Posterior vena cava (tissue), 2 donors: ENCODE data around the gene TOP2B. TPM values are rescaled to one million over a fixed set of nuclear protein-coding genes. Genes with fewer than 3 reads are reported as not detected.

Source experiments
- DNase-seq: peaks from one replicate; pipeline ENCODE4 v3.0.0-alpha.2; 2020; ENCODE audit warnings: low spot score
- intact Hi-C, 2 donors: fragments of 100-400 bp; cut with DNase I; formaldehyde crosslinking; loops; one replicate each; pipeline versions ENCODE4 v1.14.1 to v1.14.2; 2022 to 2023
- total RNA-seq, 2 donors: library from RNA; stranded (reverse); fragmentation: NEBNext Ultra II Directional; extraction: Animal tissue kit (Norgen Biotek cat#: 25700); gene quantifications; one replicate each; pipeline ENCODE4 v1.2.1, GENCODE V29; 2021
- donor health status: DM: yes; HTN: yes; CAD: no.
- donor health status: DM: yes; HTN: yes; CAD: no.

TOP2B gene
- total RNA-seq, 2 donors from 2014 or later: 84.7 to 95.3 TPM

DNA sequence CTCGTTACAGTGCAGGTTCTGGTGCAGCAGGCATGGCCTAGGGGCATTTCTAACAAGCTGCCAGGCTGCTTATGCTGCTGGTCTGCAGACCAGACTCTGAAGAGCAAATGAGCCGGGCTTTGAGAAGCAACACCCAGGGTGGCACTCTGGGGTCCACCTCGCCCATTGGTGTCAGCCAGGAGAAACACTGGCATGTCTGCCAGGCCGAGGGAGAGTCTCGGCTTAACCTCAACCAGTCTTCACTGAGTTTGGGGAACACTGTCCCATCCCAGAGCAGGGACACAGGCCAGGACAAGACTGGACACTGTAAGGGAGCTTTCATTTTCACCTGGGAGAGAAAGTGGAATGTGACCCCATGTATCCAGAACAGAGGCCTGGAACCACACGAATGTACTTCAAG is 93.4 kb downstream of the TOP2B start:
- intact Hi-C loops: no loop called here
- DNase-seq: no peak

DNA sequence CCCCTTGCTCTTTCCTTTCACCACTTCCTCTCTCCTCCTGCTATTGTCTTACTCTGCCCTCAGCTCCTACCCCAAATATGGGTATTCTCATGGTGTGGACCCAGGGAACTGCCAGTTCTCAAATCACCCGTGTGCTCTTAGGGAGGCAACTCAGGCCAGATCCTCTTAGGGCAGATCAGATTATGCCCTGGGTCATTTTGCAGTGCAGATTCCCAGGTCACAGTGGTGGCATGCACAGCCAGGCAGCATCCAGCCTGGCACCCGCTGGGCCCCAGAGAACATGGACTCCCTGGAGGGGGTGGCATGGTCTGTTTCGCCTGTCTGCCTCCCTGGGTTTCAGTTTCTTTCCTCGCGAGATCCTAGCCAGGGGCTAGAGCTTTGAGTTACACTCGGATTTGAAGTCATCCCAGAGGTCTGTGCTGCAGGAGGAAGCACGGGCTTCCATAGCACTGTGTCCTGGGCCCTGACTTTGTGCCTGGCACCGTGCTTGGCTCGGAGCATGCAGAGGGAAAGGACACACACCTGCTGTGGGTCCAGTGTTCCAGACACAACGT is 96.1 kb downstream of the TOP2B start:
- intact Hi-C loops: loop anchor here in 1 of 2 donors (10.0 kb wide), 1 partner anchor 104 kb away; no protein-coding TSS in a partner anchor
- DNase-seq: no peak

DNA sequence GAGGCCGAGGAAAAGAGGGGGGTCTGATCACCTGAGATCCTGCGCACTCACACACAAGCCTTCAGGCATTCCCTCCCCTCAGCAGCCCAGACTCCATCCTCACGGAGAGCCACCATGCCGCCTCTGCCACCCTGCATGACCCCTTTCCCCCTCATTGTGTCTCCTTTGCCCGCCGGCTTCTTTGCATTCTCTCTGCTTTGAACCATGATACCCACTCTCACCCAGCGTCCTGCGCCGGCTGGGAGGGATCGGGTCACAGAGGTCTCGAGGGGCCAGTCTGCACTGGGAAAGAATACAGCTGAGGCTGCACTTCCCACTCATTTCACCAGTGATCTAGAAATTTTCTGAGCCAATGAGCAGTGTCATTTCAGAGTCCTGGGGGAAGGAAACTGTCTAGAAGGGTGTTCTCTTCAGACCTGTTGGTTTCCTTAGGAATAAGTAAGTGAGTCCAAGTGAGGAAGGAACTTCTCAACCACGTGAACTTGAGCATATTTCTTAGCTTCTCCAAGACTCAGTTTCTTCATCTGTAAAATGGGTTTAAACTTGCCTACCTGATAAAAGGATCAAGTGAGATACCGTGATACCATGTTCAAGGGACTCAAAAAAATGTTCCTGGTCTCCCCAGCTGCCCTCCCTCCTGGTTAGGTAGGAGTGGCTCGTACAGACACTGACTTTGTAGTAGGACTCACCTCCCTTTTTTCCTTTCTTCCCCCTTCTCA is 96.7 kb downstream of the TOP2B start:
- intact Hi-C loops: loop anchor here in 1 of 2 donors (10.0 kb wide), 1 partner anchor 103 kb away; no protein-coding TSS in a partner anchor
- no peak for DNase-seq

DNA sequence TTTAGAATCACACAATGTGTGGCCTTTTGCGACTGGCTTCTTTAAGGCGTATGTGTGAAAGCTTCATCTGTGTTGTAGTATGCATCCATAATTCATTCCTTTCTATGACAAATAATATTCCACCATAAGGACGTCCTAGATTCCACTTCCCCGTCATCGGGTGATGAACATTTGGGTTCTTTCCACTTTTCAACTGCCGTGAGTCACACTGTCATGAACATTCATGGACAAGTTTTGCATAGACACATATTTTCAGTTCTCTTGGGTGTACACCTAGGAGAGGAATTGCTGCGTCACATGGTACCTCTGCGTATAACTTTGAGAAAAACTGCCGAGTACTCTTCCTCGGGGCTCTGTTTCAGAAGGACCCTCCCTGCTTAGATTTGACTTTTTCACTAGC is 97.3 kb downstream of the TOP2B start:
- intact Hi-C loops: loop anchor here in 1 of 2 donors (10.0 kb wide), 1 partner anchor 103 kb away; no protein-coding TSS in a partner anchor
- DNase-seq: no peak

DNA sequence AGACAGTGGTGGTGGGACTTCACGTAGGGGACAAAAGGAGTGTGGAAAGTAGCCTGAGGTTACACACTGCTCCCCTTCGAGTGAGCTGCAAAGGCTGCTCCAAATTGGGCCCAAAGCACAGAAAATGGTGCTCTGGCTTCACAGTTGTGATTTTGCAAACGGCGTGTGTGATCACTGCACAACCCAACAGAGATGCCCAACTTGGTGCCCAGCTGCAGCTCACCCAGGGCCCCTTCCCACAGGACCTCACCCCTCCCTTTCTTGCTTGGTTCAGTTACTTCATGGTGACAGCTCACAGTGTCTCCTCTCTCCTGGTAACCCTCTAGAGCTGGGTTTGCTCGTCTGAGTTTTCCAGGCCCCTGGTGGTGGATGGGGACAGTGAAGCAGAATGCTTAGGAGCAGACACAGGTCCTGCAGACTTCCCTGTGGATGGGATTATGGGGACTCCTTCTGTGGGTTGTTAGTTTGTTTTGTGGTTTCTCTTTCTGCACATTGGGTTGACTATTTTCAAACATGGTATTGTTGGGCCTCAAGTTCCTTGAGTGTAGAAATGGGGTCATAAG is 98.3 kb downstream of the TOP2B start:
- intact Hi-C loops: loop anchor here in 1 of 2 donors (10.0 kb wide), 1 partner anchor 102 kb away; no protein-coding TSS in a partner anchor

DNA sequence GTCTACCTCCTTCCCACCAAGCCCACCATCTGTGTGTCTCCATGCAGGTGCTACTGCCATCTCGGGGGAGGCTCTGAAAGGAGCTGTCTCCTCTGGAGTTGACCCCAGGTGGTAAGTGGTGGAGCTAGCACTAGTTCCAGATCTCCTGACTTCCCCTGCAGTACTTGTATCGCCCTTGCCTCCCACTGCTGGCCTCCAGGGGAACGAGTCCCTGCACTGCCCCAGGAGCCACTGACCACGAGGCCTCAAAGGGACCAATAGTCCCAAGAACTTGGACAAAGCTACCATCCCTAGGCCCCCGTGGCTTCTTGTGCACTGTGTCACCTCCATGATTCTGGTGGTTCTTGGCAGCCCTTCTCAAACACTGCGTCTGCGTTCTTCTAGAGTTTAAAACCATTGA is 98.9 kb downstream of the TOP2B start:
- intact Hi-C loops: loop anchor here in 1 of 2 donors (10.0 kb wide), 1 partner anchor 101 kb away; no protein-coding TSS in a partner anchor
- DNase-seq: no peak

More for the DNA sequence above, 98.3 kb downstream of the TOP2B start:
- DNase-seq: no peak

DNA sequence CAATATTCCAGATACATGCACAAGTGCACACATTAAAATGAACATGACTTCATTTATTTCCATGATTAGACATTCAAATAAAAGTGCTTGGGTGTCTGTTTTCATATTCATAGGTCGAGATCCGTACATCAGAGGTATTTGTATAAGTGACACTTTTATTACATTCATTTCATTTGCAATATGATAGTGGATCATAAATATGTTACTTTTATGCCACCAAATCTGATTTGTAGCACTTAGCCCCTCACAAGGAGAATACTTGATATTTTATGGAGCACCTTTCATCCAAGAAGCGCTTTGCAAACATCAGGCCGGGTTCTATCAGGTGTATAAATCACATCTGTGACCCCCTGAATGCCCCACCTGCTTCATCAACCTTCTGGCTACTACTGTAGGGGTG is 100.6 kb downstream of the TOP2B start:
- intact Hi-C loops: loop anchor here in 1 of 2 donors (10.0 kb wide), 1 partner anchor 99 kb away; no protein-coding TSS in a partner anchor
- no peak for DNase-seq

DNA sequence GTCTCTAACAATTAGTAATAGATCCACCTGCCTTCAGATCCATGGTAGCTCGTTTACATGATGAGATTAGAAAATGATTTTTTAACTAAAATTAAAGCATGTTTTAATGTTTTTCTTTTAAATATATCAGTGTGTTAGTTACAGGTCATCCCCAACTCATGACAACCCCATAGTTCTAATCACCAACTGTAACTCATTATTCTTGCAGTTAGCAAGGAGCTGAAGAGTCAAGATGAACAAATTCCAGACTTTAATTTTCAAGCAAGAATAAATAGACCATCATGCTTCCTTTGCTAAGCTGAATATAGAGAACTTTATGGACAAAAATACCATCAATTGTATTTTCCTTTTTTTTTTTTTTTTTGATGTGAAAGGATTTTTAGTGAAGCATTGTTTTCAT is 101.1 kb downstream of the TOP2B start:
- no peak for DNase-seq
- intact Hi-C loops: loop anchor here in 1 of 2 donors (10.0 kb wide), 1 partner anchor 99 kb away; no protein-coding TSS in a partner anchor

DNA sequence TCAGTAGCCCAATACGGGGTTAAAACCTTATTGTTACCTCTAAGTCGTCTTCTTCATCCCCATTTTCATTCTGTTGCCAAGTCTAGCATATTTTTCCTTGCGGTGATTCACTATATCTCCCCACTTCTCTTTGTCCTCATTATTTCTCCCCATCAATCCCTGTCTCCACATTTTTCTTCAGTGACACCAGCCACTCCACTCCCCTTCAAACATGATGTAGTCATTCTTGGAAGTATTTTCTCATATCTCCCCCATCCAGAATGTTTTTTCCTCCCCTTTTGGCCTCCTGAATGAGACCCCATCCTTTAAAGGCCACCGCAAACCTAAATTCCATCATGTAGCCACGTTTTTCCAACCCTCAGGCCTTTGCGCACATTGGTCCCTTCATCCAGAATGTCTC is 105.9 kb downstream of the TOP2B start:
- DNase-seq: no peak
- intact Hi-C loops: no loop called here

DNA sequence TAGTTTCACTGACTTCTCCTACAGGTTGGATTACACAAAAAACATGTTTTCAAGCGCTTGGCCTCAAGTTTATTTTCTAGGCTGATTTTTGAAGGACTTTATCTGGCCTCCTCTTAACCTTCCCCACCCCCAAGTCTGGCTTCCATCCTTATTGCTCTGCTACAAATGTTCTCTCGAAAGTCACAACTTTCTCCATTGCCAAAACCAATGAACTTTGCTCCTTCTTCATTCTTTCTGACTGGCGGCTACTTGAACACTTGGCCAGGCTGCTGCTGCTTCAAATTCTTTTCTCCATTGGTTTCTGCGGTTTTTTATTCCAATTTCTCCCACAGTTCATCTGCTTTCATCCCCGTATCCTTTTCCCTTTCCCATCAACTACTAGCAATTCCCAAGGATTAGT is 106.6 kb downstream of the TOP2B start:
- intact Hi-C loops: no loop called here
- no peak for DNase-seq

DNA sequence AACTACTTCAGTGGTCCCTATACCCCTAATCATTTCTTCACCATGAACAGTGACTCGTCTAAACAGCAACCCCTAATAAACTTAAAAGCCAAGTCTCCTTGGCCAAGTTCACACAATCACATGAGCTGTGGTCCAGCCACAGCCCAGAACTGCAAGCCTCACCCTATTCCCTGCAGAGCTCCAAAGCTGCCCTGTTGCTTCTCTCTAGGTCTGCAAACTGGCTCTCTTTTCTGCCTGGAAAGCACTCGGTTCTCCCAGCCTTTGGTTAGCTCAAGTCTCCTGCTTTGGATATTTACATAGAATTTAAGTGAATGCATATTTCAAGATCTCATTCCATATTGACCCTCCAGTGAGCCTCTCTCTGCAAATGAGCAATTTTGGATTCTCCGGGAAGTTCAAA is 107.0 kb downstream of the TOP2B start:
- intact Hi-C loops: no loop called here
- DNase-seq: no peak

DNA sequence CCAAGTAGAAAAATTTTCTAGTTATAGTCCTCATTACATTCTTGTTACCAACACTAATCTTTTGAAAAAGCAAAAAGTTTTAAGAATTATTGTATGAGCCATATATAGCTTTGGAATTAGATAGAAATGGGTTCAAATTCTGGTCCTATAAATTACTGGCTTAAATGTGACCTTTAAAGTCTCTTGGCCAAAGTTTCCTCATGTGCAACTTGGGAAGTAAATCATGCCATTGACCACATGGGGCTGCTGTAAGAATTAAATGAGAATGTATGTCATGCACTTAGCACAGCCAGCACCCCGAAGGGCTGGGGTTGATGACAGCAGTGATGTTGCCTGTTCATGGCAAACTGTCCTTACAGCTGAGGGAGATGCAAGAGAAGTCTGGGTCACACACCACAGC is 108.3 kb downstream of the TOP2B start:
- no peak for DNase-seq
- intact Hi-C loops: no loop called here

DNA sequence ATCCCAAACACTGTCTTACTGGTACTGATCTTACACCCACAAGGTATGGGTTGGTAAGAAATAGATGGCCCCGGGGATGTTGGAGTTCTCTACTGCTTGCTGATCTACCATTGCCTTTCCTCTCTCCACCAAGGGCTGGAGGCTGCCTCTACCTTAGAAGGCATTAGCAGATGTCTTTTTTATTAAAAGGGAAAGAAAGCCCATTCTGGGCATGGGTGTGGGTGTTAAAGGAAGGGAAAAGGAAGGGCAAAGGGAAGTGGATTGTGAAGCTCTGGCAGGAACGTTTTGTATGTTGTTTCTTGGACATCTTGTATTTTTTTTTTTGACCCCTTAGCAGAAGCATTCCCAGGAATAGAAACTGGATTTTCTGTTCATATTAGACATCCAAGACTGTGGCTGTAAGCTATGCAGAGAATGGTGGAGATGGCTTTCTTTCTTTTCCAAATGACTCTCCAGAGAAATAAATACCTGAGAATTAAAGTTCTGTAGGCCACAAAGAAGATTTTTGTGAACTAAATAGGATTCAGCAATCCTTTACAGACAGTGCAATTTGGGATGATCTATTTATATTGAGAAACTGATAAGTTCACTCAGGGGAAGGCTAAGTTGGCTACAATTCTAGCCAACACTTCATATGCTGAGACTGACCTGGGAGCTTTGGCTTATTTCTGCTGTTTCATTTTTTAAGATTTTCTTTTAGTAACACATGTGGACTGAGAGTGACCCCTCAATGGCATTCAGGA is 108.8 kb downstream of the TOP2B start:
- no peak for DNase-seq
- intact Hi-C loops: no loop called here

DNA sequence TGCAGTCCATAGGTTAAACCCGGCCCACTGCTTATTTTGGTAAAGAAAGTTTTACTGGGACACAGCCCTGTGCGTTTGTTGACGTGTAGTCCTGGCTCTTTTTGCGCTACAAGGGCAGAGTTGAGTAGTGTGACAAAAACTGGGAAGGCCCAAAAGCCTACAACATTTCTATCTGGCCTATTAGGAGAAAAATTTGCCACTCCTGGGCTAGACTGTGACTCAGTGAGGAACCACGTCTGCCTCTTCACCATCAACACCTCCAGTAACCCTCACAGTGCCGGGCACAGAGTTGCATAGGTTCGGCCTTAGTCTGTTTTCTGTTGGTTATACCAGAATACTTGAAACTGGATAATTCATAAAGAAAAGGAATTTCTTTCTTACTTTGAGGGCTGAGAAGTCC is 110.3 kb downstream of the TOP2B start:
- DNase-seq: no peak
- intact Hi-C loops: no loop called here

DNA sequence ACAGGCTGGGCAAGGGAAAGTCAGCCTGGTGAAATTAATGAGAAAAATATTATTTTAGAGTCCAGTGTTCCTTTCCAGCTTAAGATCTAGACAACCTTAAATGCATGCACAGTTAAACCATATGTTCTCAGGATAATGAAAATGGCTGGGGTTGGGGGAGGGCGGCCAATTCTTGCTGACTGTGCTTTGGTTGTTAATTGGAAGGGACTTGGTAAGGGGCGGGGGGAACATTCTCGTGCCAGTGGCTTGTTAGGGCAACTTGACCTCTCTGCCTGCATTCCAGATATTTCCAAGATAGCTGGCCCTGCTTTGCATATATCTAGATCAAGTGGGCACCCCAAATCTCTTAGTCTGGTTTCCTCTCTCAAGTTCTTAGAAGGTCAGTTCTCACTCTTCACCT is 112.5 kb downstream of the TOP2B start:
- no peak for DNase-seq
- intact Hi-C loops: no loop called here

DNA sequence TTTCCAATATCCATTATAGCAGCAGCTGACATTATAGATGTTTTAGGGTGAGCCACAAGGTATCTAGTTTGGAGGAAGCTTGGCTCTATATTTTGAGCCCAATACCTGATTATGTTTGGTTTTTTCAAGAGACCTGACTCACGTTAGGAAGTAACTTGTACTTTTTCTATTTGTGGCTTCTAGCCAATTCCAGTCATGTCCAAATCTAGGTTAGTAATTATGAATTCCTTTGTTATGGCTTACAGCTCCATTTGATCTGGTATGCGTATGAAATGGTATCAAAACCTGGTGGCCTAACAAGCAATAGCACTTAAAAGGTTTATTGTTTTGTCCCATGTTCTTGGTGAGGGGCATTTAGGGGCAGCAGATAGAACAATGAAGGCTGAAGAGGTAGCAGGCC is 115.9 kb downstream of the TOP2B start:
- no peak for DNase-seq
- intact Hi-C loops: no loop called here

DNA sequence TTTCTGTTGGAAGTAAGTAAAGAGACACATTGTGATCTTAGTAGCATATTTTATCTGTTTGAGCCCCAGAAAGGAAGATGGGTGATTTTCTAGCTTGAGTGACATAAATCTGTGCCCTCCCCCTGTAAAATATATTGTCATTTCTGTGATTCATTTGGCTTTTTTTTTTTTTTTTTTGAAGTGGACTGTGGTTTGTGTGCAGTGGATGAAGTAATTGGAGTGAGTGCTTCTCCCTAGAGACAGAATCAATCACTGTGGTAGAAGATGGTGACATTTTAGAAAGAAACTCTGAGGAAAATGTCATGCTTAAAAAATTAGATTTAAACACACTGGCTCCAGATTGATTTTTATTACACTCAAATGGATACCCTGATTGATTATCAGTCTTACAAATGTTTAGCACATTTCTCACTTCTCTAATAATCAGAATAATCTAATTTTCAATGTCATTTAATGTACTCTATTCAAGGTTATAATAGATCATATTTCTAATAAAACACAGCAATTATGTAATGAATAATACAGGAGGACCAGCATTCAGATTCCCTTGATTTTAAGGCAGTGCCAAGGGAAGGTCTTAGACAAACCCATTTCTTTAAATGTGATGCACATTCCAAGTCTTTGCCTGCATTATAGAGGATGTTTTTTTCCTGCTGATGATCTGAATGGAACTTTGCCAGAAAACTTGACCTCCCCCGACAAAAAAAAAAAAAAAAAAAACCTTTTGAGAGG is 116.6 kb downstream of the TOP2B start:
- no peak for DNase-seq
- intact Hi-C loops: no loop called here
